ENCODE data around the gene MIR17HG. TPM values are rescaled to one million over a fixed set of nuclear protein-coding genes. Genes with fewer than 3 reads are reported as not detected.
"Not testable (repeated sequence)": the region's sequence is repeated elsewhere in the genome, so short reads cannot be mapped to it uniquely, and the experiment has no call there.

The MIR17HG gene
- polyA plus RNA-seq, 1 donor = 7.0 TPM

DNA sequence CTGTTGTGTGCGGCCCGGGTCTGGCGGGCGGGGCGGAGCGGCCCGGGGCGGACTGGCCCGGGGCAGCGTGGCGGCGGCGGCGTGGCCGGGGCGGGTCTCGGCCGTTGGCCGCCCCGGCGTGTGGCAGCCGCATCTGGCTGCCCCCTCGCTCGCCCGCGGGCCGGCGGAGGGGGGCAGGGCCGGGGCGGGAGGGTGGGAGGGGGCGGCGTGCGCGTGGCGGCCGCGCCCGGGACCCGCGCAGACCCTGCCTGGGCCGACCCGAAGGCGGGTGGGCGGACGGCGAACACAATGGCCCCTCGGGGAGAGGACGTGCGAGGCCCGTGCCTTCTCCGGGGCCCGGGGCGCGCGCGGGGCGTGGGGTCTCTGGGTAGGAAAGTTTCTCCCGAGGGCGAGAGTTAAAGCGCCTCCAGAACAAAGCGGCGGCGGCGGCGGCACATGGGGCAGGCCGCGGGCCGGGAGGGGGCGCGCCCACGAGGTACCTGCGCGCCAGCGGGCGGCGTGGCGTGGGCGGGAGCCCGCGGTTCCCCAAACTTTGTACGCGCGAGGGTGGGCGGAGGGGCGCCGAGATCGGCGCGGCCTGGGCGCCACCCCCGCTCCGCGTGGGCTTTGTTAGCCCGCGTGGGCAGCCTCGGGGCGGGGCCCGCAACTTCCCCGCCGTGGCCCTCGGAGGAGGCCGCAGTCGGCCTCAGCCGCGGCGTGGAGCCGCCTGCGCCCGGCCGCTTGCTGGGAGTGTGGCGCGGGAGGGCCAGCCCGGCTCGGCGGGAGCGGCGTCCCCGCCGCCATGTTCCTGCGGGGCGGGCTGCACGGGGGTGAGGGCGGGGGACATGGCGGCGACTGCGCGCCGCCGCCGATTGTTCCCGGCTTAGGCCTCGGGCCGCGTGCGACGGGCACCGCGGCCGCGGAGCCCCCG lies 764 bp downstream of the MIR17HG start:
- no peak for DNase-seq

- peak; percentile 91 for DNase-seq
These were observed 1.5 kb downstream of the MIR17HG start for GRCh38 chr13:91348906-91349435.

DNA sequence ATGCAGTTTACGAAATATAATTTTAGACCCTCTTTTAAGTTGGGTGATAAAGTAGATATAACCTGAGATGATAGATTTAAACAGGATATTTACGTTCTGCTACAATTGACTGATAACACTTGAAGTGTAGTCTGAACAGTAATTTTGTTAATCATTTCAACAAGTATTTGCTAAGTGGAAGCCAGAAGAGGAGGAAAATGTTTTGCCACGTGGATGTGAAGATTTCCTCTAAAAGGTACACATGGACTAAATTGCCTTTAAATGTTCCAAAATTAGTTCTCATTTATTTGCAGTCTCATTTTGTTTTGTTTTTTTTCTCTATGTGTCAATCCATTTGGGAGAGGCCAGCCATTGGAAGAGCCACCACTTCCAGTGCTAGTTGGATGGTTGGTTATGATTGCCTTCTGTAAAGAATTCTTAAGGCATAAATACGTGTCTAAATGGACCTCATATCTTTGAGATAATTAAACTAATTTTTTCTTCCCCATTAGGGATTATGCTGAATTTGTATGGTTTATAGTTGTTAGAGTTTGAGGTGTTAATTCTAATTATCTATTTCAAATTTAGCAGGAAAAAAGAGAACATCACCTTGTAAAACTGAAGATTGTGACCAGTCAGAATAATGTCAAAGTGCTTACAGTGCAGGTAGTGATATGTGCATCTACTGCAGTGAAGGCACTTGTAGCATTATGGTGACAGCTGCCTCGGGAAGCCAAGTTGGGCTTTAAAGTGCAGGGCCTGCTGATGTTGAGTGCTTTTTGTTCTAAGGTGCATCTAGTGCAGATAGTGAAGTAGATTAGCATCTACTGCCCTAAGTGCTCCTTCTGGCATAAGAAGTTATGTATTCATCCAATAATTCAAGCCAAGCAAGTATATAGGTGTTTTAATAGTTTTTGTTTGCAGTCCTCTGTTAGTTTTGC lies 2.8 kb downstream of the MIR17HG start:
- no peak for DNase-seq

GRCh38 chr13:91351123-91351522 lies 3.6 kb downstream of the MIR17HG start:
- no peak for DNase-seq

DNA sequence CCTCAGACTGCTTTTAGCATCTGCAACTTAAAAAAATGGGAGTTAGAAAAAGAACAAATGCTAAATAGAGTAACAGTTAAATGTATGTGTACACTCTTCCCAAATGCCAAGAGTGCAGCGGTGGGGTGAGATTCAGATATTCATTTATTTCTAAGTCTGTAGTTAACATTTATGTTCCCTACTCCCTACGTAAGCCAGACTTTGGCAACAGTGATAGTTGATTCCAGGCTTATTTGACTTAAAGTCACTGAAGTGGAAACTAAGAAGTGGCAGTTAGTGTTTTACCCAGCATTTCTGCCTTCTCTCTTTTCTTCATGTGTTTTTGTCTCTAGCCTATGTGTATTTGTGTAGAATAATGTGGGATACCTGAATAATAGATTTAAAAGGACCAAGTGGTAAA lies 4.5 kb downstream of the MIR17HG start:
- DNase-seq = no peak

- DNase-seq = not testable (repeated sequence)
These were observed 5.4 kb downstream of the MIR17HG start for GRCh38 chr13:91352891-91353290.

- no peak for DNase-seq
These were observed 6.0 kb downstream of the MIR17HG start for GRCh38 chr13:91353494-91353893.

DNA sequence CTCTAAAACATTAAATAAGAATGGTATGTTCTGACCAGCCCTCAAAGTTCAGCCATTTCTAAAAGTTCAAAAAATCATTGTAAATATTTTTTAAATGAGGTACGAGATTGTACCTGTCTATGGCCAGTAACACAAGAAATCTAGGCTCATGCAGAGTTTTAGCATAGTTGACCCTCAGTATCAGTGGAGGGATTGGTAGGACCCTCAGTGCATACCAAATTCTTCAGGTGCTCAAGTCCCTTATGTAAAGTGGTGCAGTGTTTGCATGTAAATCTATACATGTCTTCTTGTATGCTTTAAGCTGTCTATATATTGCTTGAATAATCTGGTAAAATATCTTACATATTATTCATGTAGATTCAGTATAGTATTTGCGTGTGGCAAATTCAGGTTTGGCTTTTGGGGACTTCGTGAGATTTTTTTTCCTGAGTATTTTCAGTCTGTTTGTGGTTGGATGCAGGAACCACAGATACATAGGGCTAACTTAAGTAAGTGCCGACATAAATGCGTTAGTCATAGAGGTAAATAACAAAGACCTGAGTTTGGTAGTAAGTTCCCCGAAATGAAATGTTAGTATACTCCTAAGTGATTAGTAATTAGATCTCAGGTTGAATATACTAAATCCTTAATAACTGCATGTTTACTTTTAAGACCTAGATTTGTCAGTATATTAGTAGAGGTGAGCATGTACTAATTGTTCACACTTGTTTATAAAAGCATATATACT lies 7.8 kb downstream of the MIR17HG start:
- DNase-seq = no peak

GRCh38 chr13:91355826-91356710 lies 8.6 kb downstream of the MIR17HG start:
- DNase-seq = no peak

DNA sequence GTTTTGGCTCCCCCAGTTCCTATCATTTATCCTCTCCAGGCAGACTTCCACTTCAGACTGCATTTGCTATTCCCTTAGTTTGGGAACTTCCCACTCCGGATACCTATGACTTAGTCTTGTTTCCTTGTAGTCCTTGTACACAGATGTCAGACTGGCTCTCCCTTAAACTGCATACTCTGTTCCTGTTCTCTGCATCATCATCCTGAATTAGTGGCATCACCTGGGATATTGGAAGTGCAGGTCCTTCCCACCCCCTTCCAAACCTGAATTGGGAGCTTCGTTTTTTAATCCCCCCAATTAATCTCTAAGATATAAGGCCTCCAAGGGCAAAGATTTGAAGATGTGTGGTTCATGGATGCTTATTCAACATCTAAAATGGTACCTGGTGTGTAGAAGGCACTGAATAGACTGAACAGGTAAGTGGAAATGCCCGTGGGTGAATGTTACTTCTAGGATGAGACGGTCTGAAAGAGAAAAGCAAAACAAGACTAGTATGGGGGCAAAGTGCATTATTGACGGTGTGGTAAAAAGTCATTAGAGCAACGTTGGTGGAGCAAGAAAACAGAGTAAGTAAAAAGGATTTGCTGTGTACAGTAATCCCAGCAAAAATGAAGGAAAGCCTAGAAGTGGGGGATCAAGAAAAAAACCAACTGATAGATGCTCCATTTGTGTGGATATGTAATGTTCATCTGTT lies 9.6 kb downstream of the MIR17HG start:
- no peak for DNase-seq

- no peak for DNase-seq
These were observed 10.3 kb downstream of the MIR17HG start for GRCh38 chr13:91357613-91358386.

DNA sequence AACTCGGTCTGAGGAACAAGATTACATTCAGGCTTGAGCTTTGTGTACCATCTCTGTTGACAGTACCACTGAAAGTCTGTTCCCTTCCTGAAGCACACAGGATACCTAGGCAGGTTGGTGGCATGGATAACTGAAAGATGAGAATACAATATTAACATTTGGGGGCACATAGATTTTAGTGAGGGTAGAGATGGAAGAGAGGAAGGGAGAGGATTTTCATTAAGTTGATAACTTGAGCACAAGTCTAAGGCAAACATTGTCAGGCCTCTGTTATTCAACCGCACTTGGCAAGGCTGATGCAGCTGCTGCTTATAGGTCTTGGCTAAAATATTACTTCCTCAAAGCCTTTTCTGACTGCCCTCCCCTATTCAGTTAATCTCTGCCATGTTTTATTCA lies 10.9 kb downstream of the MIR17HG start:
- no peak for DNase-seq

GRCh38 chr13:91359111-91359510 lies 11.6 kb downstream of the MIR17HG start:
- no peak for DNase-seq

- DNase-seq = no peak
These were observed 12.1 kb downstream of the MIR17HG start for GRCh38 chr13:91359631-91360030.

DNA sequence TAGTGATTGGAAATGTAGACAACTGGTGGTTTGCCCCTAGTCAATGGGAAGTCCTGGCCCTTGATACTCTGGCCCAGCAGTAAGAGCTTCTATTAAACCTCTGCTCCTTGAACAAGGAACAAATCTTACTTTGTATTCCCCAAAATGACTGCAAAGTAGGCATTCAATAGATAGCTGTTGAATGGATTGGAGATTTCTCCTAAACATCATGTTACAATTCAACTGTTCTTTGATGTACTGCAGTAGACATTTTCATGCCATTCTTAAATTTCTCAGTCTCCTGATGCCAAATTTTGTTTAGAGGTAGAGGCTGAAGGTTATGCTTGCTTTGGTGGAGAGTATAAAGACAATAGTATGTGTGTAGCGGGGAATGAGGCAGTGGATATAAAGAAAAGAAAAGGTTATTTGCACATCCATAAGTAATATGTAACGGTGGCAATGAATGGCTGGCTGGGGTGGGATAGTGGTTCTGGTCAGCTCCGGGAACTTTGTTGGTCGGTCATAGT lies 12.8 kb downstream of the MIR17HG start:
- DNase-seq = no peak

- DNase-seq = no peak
These were observed 14.3 kb downstream of the MIR17HG start for GRCh38 chr13:91361755-91362271.

- no peak for DNase-seq
These were observed 15.4 kb downstream of the MIR17HG start for GRCh38 chr13:91362908-91363307.

GRCh38 chr13:91368101-91368500 lies 20.6 kb downstream of the MIR17HG start:
- DNase-seq = no peak
